ENCODE results near the gene DNA2. TPM values are rescaled to one million over a fixed set of nuclear protein-coding genes. Genes with fewer than 3 reads are reported as not detected.
"Not testable (repeated sequence)": the region's sequence is repeated elsewhere in the genome, so short reads cannot be mapped to it uniquely, and the experiment has no call there.

The DNA2 gene
- total RNA-seq, 1 donor from 2014 or later = 4.4 TPM

- DNase-seq (ENCODE audit: low spot score) = not testable (repeated sequence)
Observed at GRCh38 chr10:68449698-68450097, 22.1 kb downstream of the DNA2 start.

DNA sequence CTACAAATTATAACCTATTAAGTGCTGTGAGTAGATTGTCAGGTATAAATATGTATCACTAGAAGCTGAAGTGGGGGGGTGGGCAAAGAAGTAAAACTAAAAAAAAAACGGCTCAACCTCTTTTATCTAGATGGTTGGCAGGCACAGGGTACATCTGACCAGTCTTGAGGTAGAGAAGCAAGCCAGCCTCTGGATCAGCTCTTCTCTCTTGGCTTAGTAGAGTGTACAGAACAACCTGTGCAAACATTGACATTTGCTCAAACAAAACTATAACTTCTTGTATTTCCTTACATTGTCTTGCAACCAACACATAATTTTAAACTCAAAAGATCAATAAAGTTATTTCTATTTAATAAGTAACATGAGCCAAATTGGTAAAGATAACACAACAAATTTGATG is 25.6 kb downstream of the DNA2 start:
- DNase-seq (ENCODE audit: low spot score) = no peak

- no peak for DNase-seq (ENCODE audit: low spot score)
Observed at GRCh38 chr10:68442971-68443370, 28.8 kb downstream of the DNA2 start.

DNA sequence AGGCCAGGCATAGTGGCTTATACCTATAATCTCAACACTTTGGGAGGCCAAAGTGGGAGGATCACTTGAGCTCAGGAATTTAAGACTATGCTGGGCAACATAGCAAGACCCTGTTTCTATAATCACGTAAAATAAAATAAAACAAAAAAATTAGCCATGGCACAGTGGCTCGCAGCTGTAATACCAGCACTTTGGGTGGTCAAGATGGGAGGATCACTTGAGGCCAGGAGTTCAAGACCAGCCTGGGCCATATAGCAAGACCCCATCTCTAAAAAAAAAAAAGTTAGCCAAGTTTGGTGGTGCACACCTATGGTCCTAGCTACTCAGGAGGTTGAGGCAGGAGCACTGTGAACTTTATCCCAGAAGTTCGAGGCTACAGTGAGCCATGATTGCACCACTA is 30.9 kb downstream of the DNA2 start:
- no peak for DNase-seq (ENCODE audit: low spot score)

- no peak for DNase-seq (ENCODE audit: low spot score)
Observed at GRCh38 chr10:68435803-68436202, 36.0 kb downstream of the DNA2 start.

GRCh38 chr10:68434657-68435056 is 37.1 kb downstream of the DNA2 start:
- no peak for DNase-seq (ENCODE audit: low spot score)

- DNase-seq (ENCODE audit: low spot score) = no peak
Observed at GRCh38 chr10:68428396-68429104, 43.2 kb downstream of the DNA2 start.

DNA sequence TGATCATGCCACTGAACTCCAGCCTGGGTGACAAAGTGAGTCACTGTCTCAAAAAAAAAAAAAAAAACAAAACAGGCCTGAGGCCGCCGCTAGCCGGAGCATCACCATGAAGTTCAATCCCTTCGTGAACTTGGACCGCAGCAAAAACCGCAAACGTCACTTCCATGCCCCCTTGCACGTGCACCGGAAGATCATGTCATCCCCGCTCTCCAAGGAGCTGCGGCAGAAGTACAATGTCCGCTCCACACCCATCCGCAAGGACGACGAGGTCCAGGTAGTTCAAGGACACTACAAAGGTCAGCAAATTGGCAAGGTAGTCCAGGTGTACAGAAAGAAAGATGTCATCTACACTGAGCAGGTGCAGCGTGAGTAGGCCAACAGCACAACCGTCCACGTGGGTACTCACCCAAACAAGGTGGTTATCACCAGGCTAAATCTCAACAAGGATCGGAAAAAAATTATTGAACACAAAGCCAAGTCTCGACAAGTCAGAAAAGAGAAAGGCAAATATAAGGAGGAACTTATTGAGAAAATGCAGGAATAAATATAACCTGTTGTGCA is 47.2 kb downstream of the DNA2 start:
- peak; percentile 55 for DNase-seq (ENCODE audit: low spot score)

DNA sequence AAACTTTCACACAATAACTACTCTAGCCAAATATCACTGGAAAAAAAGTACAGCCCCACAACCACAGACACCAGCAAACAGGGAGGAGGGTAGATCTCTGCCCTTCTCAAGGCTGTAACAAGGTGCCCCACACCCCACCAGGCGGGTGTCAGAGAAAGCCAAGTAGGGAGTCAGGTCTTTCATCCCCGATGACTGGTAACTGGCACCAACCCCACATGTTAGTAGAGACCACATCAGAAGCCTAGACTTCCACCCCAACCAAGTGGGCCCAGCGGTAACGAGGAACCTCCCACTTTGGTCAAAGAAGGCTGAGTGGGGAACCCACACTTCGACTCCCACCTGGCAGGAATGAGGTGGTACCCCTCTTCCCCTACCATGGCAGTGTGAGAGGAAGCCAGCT is 48.3 kb downstream of the DNA2 start:
- no peak for DNase-seq (ENCODE audit: low spot score)

- DNase-seq (ENCODE audit: low spot score) = no peak
Observed at GRCh38 chr10:68419376-68419775, 52.4 kb downstream of the DNA2 start.

DNA sequence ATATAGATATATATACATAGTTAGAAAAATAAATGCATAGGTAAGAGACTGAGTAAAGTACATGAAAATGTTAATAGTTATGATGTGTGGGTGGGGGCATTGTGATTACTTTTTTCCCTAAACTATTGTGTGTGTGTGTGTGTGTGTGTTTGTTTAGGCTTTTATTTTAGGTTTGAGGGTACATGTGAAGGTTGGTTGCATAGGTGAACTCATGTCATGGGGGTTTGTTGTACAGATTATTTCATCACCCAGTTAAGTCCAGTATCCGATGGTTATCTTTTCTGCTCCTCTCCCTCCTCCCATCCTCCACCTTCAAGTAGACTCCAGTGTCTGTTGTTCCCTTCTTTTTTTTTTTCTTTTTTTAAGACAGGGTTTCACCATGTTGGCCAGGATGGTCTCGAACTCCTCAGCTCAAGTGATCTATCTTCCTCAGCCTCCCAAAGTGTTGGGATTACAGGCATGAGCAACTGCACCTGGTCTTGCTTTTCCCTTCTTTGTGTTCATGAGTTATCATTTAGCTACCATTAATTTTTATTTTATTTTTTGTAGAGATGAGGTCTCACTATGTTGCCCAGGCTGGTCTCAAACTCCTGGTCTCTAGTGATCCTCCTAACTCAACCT is 62.8 kb downstream of the DNA2 start:
- DNase-seq (ENCODE audit: low spot score) = no peak

- peak; percentile 73 for DNase-seq (ENCODE audit: low spot score)
Observed at GRCh38 chr10:68406815-68407548, 64.8 kb downstream of the DNA2 start, which contains the start of gene RUFY2. Gene RUFY2 (minus strand): TSS chr10:68407277. CDS start chr10:68407189, 88 bp downstream.

DNA sequence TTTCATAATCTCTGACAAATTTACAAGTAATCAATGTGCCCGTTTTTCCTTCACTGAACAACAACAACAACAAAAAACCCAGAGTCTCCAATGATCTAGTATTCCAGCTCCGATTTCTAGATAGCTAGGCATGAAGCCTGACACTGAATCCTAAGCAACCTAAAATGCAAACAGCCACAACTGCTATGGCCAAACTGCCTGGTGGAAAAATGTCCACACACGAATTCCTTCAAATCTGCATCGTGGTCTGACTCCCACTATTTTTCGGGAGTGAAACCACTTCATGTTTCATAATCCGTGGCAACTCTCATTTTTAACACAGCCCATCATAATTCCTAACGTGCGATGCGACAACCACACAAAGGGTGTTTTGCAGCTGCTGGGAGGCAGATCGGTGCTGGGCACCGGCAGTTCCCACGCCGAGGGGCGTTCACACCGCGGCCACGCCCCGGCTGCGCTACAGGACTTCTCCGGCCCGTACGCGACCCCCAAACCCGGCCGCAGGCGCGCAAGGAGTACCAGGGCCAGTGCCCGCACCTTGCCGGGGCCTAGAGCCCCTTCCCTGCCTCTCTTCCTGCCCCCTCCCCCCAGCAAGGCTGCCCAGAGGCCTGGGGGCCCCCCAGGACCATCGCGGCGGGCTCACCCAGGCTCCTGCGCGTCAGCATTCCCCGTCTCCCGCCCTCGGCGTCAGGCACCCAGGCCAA is 65.5 kb downstream of the DNA2 start:
- DNase-seq (ENCODE audit: low spot score) = peak; percentile 45

DNA sequence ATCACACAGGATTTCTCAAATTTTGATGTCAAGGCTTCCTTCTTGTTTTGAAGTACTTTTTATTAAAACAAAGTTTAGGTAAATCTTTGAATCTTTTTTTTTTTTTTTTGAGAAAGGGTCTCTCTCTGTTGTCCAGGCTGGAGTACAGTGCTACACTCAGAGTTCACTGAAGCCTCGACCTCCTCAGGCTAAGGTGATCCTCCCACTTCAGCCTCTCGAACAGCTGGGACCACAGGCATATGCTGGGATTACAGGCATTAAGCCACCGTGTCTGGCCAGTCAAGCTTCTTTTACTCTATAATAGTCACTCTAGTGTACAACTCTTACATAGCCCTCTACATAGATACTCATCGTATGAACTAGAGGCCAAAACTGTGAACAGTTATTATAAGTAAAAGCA is 68.1 kb downstream of the DNA2 start:
- no peak for DNase-seq (ENCODE audit: low spot score)

- DNase-seq (ENCODE audit: low spot score) = no peak
Observed at GRCh38 chr10:68402276-68402675, 69.5 kb downstream of the DNA2 start.

DNA sequence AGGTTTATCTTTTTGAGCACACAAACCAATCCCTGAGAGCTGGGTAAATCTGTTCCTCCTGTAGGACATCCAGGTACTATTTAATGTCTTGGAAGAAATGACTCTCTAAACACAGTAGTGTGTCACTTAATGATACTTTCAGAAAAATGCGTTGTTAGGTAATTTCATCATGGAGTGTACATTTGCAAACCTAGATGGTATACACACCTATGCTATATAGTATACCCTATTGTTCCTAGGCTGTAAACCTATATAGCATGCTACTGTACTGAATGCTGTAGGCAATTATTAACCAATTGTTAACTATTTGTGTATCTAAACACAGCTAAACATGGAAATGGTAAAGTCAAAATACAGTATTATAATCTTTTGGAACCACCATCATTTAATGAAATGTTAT is 74.8 kb downstream of the DNA2 start:
- DNase-seq (ENCODE audit: low spot score) = no peak

GRCh38 chr10:68385740-68386139 is 86.0 kb downstream of the DNA2 start:
- DNase-seq (ENCODE audit: low spot score) = no peak

GRCh38 chr10:68371604-68372003 is 100.2 kb downstream of the DNA2 start:
- no peak for DNase-seq (ENCODE audit: low spot score)

GRCh38 chr10:68367121-68367520 is 104.7 kb downstream of the DNA2 start:
- DNase-seq (ENCODE audit: low spot score) = no peak

DNA sequence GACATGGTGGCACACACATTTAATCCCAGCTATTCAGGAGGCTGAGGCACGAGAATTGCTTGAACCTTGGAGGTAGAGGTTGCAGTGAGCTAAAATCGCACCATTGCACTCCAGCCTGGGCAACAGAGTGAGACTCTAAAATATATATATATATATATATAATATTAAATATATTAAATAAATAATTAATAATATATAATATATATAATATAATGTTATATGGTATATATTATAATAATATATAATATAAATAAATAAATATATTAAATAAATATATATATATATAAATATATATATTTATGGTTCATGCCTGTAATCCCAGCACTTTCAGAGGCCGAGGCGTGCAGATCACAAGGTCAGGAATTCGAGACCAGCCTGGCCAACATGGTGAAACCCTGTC is 105.2 kb downstream of the DNA2 start:
- no peak for DNase-seq (ENCODE audit: low spot score)

- DNase-seq (ENCODE audit: low spot score) = no peak
Observed at GRCh38 chr10:68365611-68366010, 106.2 kb downstream of the DNA2 start.

Measured in ureter (tissue), 1 donor.